ENCODE data around the gene RBM10.
A peak's percentile ranks its signal among the peaks of the same experiment; 100 is the strongest.

RBM10 gene

DNA sequence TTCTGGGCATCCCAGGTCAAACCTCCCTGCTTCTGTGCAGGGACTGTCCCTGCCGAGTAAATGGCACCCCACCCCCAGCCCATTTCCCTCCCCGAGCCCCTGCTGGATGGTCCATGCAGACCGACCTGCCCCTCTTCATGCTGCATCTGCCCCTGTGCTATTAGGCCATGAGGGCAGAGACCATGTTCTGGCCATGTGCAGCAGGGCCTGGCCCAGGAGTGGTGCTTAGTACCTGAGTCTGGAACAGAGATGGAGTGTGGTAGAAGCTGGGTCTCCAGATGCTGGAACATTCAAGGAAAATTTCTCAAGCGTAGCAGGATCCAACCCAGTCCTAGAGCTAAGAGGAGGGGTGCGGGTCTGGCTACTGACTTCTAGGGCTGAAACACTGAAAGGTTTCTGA, 33.3 kb downstream of the RBM10 start:
- DNase-seq, result no peak

- no peak for DNase-seq
These were observed 34.4 kb downstream of the RBM10 start for GRCh38 chrX:47179221-47179927.

DNA sequence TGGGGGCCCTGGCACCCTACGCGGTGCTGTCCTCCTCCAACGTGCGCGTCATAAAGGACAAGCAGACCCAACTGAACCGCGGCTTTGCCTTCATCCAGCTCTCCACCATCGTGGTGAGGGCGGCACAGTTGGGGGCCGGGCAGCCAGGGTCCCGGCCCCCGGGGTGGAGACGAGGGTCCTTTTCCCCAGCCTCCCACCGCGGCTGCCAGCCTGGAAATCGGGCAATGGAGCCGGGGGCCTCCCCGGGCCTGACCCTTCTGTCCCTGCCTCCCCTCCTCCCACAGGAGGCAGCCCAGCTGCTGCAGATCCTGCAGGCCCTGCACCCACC, 34.9 kb downstream of the RBM10 start:
- DNase-seq, result no peak

- no peak for DNase-seq
These were observed 35.3 kb downstream of the RBM10 start for GRCh38 chrX:47180346-47180745.

GRCh38 chrX:47181301-47181700, 36.3 kb downstream of the RBM10 start:
- no peak for DNase-seq

DNA sequence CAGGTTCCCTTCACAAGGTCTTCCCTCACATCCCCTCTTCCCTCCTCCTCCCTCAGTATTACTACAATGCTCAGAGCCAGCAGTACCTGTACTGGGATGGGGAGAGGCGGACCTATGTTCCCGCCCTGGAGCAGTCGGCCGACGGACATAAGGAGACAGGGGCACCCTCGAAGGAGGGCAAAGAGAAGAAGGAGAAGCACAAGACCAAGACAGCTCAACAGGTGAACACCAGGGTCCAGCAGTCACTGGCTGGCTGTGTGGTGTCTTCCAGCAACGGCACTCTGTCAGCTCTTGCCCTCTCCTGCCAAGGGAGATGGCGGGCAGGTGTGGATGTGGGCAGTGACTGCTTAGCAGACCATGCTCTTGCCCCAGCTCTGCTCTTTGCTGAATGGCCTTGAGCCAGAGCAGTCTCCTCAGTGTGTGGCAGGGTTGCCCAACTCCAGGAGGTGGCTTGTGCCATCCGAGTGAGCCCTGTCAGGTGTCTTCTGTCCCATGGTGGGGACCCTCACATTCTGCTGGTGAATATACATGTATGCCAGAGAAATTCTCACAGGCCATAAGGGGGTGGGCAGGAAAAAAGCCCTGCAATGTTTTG, 37.2 kb downstream of the RBM10 start:
- no peak for DNase-seq

GRCh38 chrX:47184486-47184885, 39.5 kb downstream of the RBM10 start:
- DNase-seq, result no peak

DNA sequence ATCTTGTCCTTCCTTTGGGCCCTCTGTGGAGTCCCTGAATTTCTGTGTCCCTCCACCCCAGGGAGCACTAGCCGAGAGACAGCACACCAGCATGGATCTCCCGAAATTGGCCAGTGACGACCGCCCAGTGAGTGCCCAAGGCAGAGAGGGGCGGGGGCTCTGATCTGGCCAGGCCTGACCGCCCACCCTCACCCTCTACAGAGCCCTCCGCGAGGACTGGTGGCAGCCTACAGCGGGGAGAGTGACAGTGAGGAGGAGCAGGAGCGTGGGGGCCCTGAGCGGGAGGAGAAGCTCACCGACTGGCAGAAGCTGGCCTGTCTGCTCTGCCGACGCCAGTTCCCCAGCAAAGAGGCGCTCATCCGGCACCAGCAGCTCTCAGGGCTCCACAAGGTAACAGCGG, 40.2 kb downstream of the RBM10 start:
- no peak for DNase-seq

DNA sequence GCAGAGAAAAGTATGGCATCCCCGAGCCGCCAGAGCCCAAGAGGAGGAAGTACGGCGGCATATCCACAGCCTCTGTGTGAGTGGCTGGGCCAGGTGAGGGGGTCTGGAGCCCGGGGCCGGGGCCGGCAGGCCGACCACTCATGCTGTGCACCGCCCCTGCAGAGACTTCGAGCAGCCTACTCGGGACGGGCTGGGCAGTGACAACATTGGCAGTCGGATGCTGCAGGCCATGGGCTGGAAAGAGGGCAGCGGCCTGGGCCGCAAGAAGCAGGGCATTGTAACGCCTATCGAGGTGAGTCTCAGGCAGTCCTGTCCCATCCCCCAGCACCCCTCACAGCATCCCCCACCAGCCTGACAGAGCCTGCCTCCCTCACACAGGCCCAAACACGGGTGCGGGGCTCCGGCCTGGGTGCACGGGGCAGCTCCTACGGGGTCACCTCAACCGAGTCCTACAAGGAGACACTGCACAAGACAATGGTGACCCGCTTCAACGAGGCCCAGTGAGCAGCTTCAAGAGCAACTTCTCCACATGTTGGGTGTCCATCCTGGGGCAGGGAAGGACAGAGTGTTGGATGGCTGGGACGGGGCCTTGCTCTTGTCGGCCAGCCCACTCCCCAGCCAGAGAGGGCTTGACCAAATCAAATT, 41.2 kb downstream of the RBM10 start:
- no peak for DNase-seq

GRCh38 chrX:47187106-47187677, 42.2 kb downstream of the RBM10 start:
- no peak for DNase-seq

DNA sequence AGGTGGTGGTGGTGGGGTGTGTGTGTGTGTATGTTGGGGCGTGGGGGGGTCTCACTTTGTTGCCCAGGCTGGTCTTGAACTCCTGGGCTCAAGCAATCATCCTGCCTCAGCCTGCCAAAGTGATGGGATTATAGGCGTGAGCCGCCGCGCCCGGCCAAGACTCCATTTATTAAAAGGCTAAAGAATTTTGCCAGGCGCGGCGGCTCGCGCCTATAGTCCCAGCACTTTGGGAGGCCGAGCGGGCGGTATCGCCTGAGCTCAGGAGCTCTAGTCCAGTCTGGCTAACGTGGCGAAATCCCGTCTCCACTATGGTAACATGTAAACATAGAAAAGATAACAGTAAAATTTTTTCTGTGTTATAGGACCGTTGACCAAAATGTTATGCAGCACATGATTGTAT, 44.9 kb downstream of the RBM10 start:
- no peak for DNase-seq

DNA sequence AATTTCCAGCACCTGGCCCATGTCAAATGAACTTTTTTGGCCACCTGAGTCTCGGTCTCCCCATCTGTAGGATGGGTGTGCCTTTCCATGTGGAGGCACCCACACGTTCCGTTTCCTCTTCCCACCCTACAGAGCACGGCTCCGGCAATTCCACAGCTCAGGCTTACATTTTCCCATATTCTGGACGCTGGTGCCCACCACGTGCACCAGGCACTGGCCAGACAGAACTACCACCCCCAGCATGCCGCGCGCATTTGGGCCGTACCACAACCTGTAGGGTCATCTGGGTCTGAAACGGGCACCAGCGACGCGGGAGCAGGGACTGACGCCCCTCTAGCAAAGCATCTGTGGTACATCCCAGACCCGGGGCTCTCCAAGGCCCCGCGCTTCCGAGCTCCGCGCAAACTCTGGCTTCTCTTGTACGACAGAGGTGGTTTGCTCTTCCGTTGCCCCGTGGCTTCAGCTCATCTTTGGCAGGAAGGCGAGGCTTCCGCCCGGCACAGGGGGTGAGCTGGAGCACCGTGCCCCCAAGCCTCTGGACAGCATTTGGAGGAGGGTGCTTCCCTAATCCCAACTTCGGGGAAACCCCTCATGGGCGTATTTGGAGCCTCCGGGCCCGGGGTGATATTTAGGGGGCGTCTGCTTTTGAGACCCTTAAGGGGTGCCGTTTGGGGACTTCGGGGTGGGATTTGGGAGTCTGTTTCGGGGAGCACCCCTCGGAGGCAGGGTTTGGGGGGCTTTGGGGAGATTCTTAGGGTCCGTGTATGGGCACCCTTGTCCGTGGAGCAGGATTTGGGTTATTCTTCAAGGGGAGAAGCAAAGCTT, 45.6 kb downstream of the RBM10 start:
- DNase-seq, result peak; percentile 90

- no peak for DNase-seq
These were observed 46.3 kb downstream of the RBM10 start for GRCh38 chrX:47191331-47191730.

DNA sequence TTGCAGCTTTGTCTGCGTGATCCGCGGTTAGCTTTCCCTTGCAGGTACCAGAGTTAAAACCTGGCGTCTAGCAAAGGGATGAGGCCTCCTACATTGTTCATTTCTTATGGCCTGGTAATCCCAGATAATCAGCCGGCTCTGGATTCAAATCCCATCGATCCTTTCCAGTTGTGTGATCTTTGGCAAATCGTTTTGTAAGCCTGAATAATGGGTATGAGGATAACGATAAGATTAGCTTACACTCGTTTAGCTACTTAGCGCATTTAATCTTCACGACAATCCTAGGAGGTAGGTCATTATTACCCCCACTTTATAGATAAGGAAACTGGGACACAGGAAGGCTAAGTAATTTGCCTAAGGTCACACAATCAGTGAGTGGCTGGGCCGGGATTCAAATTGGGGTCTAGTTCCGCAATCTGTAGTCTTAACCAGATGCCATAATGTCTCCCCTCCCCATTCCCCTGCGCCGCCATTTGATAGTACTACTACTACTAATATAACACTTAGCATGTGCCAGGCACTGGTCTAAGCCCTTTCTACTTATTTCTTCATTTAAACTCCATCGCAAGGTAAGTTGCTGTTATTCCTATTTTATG, 46.9 kb downstream of the RBM10 start:
- DNase-seq, result peak; percentile 43

- peak; percentile 95 for DNase-seq
These were observed 48.6 kb downstream of the RBM10 start, which contains the start of gene UBA1 for GRCh38 chrX:47193475-47194193. UBA1 (plus strand) TSS chrX:47193829; CDS start chrX:47198803, 4,974 bp downstream.

DNA sequence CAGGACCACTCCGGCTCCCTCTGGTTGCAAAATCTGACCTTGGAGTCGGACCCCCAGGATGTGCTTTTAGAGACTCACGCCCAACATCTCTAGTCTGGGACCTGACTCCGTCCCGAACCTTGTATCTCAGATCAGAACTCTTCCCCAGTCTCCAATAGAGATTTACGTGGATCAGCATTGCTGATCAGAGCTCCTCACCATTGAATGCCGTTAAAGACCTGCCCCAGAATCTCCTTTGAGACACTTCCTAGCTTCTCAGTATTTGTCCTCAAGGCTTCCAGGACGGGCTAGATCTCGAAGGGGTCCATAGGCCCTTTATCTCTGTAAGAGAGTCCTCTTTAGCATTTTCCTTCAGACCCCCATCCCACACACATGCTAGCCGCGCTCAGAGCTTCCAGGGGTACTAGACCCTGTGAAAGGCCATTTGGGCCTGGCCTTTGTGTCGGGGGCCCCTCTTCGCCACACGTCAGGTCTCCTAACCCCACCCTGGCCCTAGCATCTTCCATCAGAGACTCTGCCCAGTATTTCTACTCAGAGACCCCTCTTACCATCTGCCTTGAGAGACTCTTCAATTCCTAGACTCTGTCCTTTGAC, 49.3 kb downstream of the RBM10 start:
- DNase-seq, result no peak

DNA sequence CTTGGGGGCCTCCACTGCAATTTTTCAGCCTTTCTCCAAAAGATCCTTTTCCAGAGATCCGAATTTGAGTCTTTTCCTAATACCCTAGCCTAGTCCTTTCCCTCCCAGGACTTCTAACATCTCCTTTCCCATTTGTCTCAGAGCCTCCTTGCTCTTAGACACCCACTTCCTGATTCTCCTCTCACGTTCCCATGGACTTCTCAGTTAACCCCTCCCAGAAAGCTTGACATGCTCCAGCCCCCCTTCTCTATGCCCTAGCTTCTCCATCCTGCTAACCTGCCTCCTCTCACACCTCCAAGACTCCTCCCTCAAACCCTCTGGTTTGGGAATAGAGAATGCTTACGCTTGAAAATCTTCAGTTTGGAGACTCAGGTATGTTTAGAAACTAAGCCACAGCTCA, 51.1 kb downstream of the RBM10 start:
- no peak for DNase-seq

DNA sequence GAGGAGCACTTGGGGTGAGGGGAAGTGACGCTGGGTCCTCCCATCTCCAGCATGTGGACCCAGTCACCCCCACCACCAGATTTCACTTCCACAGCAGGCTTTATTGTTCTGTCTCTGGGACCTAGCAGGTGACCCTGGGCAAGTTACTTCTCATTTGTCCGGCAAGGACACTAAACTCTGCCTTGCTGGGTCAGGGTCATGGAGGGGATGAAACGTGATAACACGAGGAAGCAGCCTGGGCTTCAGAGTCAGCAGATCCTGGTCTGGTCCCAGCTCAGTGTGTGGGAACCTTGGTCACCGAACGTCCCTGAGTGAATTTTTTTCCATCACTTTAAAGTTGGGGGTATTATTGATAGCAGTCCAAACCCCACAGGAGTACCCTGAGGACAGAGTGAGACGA, 52.5 kb downstream of the RBM10 start:
- DNase-seq, result no peak

- DNase-seq, result no peak
These were observed 53.1 kb downstream of the RBM10 start for GRCh38 chrX:47198026-47198686.

DNA sequence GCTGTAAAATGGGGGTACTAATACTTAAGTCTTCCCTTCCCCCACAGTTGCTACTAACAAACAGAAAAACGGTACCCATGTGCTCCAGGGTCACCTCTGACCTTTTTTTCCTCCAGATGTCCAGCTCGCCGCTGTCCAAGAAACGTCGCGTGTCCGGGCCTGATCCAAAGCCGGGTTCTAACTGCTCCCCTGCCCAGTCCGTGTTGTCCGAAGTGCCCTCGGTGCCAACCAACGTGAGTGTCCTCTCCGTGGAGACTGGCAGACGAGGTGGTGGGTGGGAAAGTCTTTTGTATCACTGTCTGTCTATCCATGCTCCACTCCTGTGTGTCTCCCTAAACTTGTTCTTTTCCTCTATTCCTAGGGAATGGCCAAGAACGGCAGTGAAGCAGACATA, 53.7 kb downstream of the RBM10 start:
- DNase-seq, result no peak

DNA sequence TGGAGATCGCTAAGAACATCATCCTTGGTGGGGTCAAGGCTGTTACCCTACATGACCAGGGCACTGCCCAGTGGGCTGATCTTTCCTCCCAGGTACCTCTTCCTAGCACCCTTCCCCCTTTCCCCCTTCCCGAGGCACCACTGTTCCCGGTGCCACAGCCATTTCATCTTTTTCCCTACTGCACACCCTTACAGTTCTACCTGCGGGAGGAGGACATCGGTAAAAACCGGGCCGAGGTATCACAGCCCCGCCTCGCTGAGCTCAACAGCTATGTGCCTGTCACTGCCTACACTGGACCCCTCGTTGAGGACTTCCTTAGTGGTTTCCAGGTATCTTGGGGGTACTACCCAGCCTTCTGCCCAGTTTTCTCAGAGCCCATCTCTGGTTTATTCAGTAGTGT, 54.3 kb downstream of the RBM10 start:
- no peak for DNase-seq

All from MV-4-11 (cell line).